ENCODE results near the gene VAMP1. TPM values are rescaled to one million over a fixed set of nuclear protein-coding genes. Genes with fewer than 3 reads are reported as not detected.
"Not testable (repeated sequence)": the region's sequence is repeated elsewhere in the genome, so short reads cannot be mapped to it uniquely, and the experiment has no call there.

The VAMP1 gene
- total RNA-seq = 10 to 100 TPM in 1 of 2 donors, 1 to 10 TPM in 1; 6.2 to 11.1 TPM
- long read RNA-seq, donor 1 = 0 reads
- long read RNA-seq, donor 2, partial matches to known transcripts = 0 of 4 reads
- long read RNA-seq, donor 2, other reads (novel, unspliced or antisense) = 2 of 4 reads

- intact Hi-C loops (cut with DNase I) = no loop called here
- DNase-seq (ENCODE audit: low spot score) = peak; percentile 100
Measured at GRCh38 chr12:6470375-6471163, at the start of gene VAMP1. VAMP1 (minus strand) TSS chr12:6470677; CDS start chr12:6470531, 146 bp downstream.

- intact Hi-C loops (cut with DNase I) = no loop called here
- DNase-seq (ENCODE audit: low spot score) = no peak
Measured at GRCh38 chr12:6520186-6520585, 49.7 kb upstream of the VAMP1 start.

- intact Hi-C loops (cut with DNase I) = no loop called here
- DNase-seq (ENCODE audit: low spot score) = no peak
Measured at GRCh38 chr12:6508087-6508486, 37.6 kb upstream of the VAMP1 start.

- no peak for DNase-seq (ENCODE audit: low spot score)
- intact Hi-C loops (cut with DNase I) = no loop called here
Measured at GRCh38 chr12:6507102-6507998, 36.9 kb upstream of the VAMP1 start.

GRCh38 chr12:6500466-6500865 is 30.0 kb upstream of the VAMP1 start:
- DNase-seq (ENCODE audit: low spot score) = no peak
- intact Hi-C loops (cut with DNase I) = no loop called here

- intact Hi-C loops (cut with DNase I); DNase-seq (ENCODE audit: low spot score): not testable (repeated sequence)
Measured at GRCh38 chr12:6497291-6497690, 26.8 kb upstream of the VAMP1 start.

GRCh38 chr12:6494968-6495367 is 24.5 kb upstream of the VAMP1 start:
- DNase-seq (ENCODE audit: low spot score) = no peak
- intact Hi-C loops (cut with DNase I) = no loop called here

GRCh38 chr12:6494258-6494743 is 23.8 kb upstream of the VAMP1 start:
- intact Hi-C loops (cut with DNase I) = no loop called here
- no peak for DNase-seq (ENCODE audit: low spot score)

- DNase-seq (ENCODE audit: low spot score) = peak; percentile 98
- intact Hi-C loops (cut with DNase I) = no loop called here
Measured at GRCh38 chr12:6493497-6494257, 23.2 kb upstream of the VAMP1 start, which contains the start of gene NCAPD2. NCAPD2 (plus strand) TSS chr12:6494102; CDS start chr12:6495099, 997 bp downstream.

- peak; percentile 99 for DNase-seq (ENCODE audit: low spot score)
- intact Hi-C loops (cut with DNase I) = no loop called here
Measured at GRCh38 chr12:6492838-6493496, 22.5 kb upstream of the VAMP1 start, which contains the start of gene MRPL51. MRPL51 (minus strand) TSS chr12:6493262; CDS start chr12:6493136, 126 bp downstream.

- intact Hi-C loops (cut with DNase I); DNase-seq (ENCODE audit: low spot score): not testable (repeated sequence)
Measured at GRCh38 chr12:6490673-6491072, 20.2 kb upstream of the VAMP1 start.

- no peak for DNase-seq (ENCODE audit: low spot score)
- intact Hi-C loops (cut with DNase I) = loop anchor here in 1 of 2 donors (5.0 kb wide), 1 partner anchor 443 kb away; no protein-coding TSS in a partner anchor
Measured at GRCh38 chr12:6489449-6489848, 19.0 kb upstream of the VAMP1 start.

GRCh38 chr12:6488240-6488639 is 17.8 kb upstream of the VAMP1 start:
- no peak for DNase-seq (ENCODE audit: low spot score)
- intact Hi-C loops (cut with DNase I) = loop anchor here in 1 of 2 donors (5.0 kb wide), 1 partner anchor 444 kb away; no protein-coding TSS in a partner anchor

- intact Hi-C loops (cut with DNase I) = no loop called here
- DNase-seq (ENCODE audit: low spot score) = no peak
Measured at GRCh38 chr12:6478416-6478815, 7.9 kb upstream of the VAMP1 start.

GRCh38 chr12:6477601-6478377 is 7.3 kb upstream of the VAMP1 start:
- DNase-seq (ENCODE audit: low spot score); intact Hi-C loops (cut with DNase I): not testable (repeated sequence)

- no peak for DNase-seq (ENCODE audit: low spot score)
- intact Hi-C loops (cut with DNase I) = no loop called here
Measured at GRCh38 chr12:6476489-6476888, 6.0 kb upstream of the VAMP1 start.

- DNase-seq (ENCODE audit: low spot score); intact Hi-C loops (cut with DNase I): not testable (repeated sequence)
Measured at GRCh38 chr12:6475233-6475975, 4.9 kb upstream of the VAMP1 start.

Measured in posterior vena cava (tissue), 2 donors.